Heart left ventricle (tissue), 13 donors: ENCODE data around the gene CRB1.

ENCODE experiments used
- POLR2A ChIP-seq, 2 donors: fragments of 450-650 bp; IDR thresholded peaks; one replicate each; pipeline ENCODE4 v1.6.1; 2017; ENCODE audit warnings: antibody characterized with exemption in 2 of 2, mild to moderate bottlenecking in 2 of 2, moderate library complexity in 2 of 2
- TF ChIP-seq, protein P1 (sequence below), 12 donors: fragments of 200-600 bp; sonication (generic) in 4 of 12; IDR thresholded peaks; one replicate each; pipeline versions ENCODE4 v1.5.0 to v1.8.0; 2018 to 2022; ENCODE audit warnings: antibody characterized with exemption in 12 of 12, mild to moderate bottlenecking in 5 of 12
- donor health status: ischemic (EF 13 %, LVEDD 7.1; RV severe dilation, severe dysfunction).
- donor health status: DM: no; HTN: yes; CAD: no.
- donor health status: DM: no; HTN: no; CAD: no.
- donor health status: ischemic (EF 25% LVEDD 6.9; RV normal size, moderate dysfunction).
- donor health status: ischemic (EF 25% LVEDD 5.7; RV mildly dilated, moderate dysfunction).
- donor health status: ischemic (EF 35%, LVEDD 5.7; RV mildly dilated, moderate dysfunction).
- donor health status: nonischemic (EF 11% LVEDD 7.7; RV severe dilation, severe dysfunction).
- donor health status: DM: yes; HTN: yes; CAD: no.
- donor health status: PGD.
- donor health status: ischemic (EF 29% LVEDD 5.4; RV normal size, mild dysfunction).
- donor health status: nonischemic (EF 23%, LVEDD 6.1; RV moderate dilation, normal function).

DNA sequence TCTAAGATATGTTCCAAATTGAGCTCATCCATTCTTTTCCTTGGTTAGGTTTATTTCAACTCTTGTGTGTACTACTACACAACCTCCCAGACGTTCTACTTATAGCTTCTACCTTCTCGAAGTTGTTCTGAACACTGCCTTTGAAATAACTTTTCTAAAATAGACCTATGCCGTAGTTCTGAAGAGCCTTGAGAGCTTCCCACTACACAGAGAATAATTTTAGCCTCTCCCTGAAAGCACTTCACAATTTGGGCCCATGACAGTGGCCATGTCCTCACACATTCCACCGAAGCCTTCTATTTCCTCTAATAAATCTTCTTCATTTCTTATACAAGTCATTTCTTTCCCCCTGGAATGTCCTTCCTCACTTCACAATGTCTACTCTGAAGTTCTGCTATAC is 62.2 kb downstream of the CRB1 start:
- TF ChIP-seq, protein P1, sequence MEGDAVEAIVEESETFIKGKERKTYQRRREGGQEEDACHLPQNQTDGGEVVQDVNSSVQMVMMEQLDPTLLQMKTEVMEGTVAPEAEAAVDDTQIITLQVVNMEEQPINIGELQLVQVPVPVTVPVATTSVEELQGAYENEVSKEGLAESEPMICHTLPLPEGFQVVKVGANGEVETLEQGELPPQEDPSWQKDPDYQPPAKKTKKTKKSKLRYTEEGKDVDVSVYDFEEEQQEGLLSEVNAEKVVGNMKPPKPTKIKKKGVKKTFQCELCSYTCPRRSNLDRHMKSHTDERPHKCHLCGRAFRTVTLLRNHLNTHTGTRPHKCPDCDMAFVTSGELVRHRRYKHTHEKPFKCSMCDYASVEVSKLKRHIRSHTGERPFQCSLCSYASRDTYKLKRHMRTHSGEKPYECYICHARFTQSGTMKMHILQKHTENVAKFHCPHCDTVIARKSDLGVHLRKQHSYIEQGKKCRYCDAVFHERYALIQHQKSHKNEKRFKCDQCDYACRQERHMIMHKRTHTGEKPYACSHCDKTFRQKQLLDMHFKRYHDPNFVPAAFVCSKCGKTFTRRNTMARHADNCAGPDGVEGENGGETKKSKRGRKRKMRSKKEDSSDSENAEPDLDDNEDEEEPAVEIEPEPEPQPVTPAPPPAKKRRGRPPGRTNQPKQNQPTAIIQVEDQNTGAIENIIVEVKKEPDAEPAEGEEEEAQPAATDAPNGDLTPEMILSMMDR (IDR thresholded peaks at IDR 0.05), result no peak
- TF ChIP-seq POLR2A (IDR thresholded peaks at IDR 0.05), result no peak
